Epithelial cell of esophagus (primary cell): ENCODE data around the gene SLC17A8.

Experiments
- DNase-seq: peaks from one replicate; pipeline ENCODE4 v3.0.0; 2010; ENCODE audit warnings: low read depth
- H3K4me3 ChIP-seq: 2 replicates; pipeline ENCODE4 v1.5.1; 2011; ENCODE audit warnings: mild to moderate bottlenecking, low read length, control low read depth
- TF ChIP-seq, protein P1 (sequence below): IDR thresholded peaks from 2 replicates; pipeline ENCODE4 v1.5.1; 2011; ENCODE audit warnings: low read depth, mild to moderate bottlenecking, low read length, control low read depth, inconsistent platforms; ENCODE audit not compliant: insufficient read depth; ENCODE audit errors: missing control alignments

SLC17A8 gene

DNA sequence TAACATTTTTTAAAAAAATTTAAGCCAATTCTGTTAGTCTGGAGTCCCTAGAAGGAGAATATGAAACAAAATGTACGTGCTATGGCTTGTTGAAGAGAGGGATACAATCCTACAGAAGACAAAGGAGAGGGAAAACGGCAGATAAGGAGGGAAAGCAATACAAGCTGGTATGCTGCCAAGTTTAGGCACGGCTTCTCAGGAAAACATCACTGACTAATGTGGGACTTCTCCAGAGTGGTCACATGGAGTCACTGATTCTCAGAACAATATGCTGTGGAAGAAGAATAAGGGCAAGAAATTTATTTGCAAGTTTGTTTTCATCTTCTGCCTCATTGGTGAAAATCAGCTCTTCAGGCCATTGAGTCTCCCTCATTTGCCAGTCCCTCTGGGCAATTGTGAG is 93.9 kb downstream of the SLC17A8 start:
- TF ChIP-seq, protein P1, sequence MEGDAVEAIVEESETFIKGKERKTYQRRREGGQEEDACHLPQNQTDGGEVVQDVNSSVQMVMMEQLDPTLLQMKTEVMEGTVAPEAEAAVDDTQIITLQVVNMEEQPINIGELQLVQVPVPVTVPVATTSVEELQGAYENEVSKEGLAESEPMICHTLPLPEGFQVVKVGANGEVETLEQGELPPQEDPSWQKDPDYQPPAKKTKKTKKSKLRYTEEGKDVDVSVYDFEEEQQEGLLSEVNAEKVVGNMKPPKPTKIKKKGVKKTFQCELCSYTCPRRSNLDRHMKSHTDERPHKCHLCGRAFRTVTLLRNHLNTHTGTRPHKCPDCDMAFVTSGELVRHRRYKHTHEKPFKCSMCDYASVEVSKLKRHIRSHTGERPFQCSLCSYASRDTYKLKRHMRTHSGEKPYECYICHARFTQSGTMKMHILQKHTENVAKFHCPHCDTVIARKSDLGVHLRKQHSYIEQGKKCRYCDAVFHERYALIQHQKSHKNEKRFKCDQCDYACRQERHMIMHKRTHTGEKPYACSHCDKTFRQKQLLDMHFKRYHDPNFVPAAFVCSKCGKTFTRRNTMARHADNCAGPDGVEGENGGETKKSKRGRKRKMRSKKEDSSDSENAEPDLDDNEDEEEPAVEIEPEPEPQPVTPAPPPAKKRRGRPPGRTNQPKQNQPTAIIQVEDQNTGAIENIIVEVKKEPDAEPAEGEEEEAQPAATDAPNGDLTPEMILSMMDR: no peak
- peak; percentile 13 for DNase-seq
- no peak overlapping the region for H3K4me3 ChIP-seq

DNA sequence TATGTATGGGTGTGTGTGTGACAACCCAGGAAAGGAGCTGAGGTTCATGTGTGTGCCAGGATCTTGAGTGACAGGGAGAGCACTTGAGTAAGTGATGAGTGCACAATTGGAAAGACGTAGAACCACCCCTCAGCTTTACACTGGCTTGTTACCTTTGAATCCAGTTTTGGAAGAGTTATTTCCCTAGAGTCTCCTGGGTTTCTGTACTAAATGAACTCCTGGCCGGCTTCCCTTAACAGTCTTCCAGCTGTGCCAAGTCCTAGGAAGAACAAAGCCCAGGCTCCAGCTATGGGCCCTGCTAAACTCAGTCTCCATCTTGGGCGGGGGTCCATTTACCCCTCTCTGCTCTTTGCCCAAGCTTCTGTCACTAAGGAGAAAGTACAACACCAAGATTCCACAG is 97.1 kb downstream of the SLC17A8 start:
- no peak for DNase-seq
- TF ChIP-seq, protein P1: no peak
- H3K4me3 ChIP-seq: no peak overlapping the region

DNA sequence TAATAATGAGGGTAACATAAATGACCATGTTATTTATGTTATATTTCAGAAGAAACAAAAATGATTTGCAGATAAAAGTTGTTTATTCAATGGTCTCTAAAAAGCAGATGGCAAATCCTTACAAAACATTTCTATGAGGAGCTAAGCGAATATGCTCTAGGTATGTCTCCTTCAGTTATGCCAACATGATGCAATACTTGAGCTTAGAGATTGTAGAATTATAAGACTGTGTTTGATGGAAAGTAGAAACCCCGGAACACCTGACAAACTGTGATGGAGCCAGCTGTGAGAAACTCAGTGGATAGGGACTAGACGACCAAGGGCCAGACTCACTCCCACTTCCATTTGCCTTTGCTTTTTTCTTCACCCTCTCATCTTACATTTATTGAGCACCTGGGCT is 99.0 kb downstream of the SLC17A8 start:
- TF ChIP-seq, protein P1: no peak
- DNase-seq: no peak

DNA sequence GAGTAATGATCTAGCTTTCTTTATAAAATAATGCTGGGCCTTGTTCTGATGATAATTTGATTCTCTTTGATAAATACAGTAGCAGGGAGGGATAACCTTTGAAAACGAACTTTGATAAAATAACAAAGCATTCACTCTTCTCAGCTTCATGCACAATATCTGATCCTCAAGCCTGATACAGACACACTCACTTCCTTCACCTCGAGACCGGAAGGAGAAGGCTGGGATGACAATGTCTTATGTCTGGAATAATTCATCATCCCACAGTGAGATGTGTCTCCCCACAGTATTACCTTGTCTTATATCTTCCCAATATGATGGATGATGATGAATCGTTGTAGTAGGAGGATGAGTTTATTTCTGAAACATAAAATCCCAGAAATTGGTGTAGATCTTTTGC is 101.3 kb downstream of the SLC17A8 start:
- TF ChIP-seq, protein P1: no peak
- no peak for DNase-seq
- no peak overlapping the region for H3K4me3 ChIP-seq

More for the DNA sequence above, 99.0 kb downstream of the SLC17A8 start:
- no peak overlapping the region for H3K4me3 ChIP-seq

DNA sequence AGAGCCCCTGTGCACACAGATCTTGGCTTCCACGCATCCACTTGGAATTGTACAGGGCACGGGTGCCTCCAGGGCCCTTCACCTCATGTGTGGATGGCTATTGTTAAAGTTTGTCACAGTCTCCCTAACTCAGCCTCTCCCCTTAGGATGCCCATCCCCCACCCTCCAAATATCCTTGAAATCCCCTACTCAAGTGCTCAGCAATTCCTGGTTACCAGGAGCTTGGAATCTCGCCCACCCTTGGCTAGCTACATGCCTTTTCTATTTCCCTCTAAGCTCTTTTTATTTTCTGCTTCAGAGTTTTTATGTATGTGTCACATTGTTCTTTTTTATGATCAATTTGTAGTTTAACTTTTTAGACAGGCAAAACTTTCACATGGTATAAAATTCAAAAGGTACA is 103.8 kb downstream of the SLC17A8 start:
- TF ChIP-seq, protein P1: no peak
- no peak for DNase-seq
- H3K4me3 ChIP-seq: no peak overlapping the region

DNA sequence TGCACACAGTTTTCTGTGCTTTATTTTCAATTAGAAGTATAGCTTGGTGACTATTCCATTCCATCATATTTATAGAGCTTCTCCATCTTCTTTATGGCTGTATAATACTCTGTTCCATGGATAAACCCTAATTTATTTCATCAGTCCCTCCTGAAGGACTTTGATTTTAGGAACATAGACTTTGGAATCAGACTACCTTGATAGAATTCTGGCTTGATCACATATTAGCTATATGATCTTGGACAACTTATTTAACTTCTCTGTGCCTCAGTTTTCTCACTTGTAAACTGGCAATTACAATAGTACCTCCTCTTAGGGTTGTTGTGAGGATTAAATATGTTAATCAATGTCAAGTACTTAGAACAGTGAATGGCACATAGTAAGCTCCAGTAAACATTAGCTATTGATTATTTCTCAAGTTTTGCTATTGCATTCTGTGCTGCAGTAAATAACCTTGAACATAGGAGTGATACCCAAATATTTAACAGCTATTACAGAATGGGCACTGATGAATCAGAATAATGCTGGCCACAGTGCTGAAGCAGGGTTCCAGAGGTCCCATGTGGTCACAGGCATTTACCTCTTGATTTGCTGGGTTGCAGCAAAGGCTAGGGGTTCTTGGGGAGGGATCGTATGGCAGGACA is 104.6 kb downstream of the SLC17A8 start:
- no peak for DNase-seq

More for the DNA sequence above, 104.6 kb downstream of the SLC17A8 start:
- H3K4me3 ChIP-seq: no peak overlapping the region
- TF ChIP-seq, protein P1: no peak
